ENCODE results near the gene CRTAC1.

GRCh38 chr10:98030991-98031431 lies 590 bp upstream of the CRTAC1 start:
- TF ChIP-seq CTCF (IDR thresholded peaks at IDR 0.05; ENCODE audit: insufficient read depth, low read length) (no peak), POLR2AphosphoS5 (IDR thresholded peaks at IDR 0.05; ENCODE audit: low read depth) (no peak)
- TF ChIP-seq, protein P1, sequence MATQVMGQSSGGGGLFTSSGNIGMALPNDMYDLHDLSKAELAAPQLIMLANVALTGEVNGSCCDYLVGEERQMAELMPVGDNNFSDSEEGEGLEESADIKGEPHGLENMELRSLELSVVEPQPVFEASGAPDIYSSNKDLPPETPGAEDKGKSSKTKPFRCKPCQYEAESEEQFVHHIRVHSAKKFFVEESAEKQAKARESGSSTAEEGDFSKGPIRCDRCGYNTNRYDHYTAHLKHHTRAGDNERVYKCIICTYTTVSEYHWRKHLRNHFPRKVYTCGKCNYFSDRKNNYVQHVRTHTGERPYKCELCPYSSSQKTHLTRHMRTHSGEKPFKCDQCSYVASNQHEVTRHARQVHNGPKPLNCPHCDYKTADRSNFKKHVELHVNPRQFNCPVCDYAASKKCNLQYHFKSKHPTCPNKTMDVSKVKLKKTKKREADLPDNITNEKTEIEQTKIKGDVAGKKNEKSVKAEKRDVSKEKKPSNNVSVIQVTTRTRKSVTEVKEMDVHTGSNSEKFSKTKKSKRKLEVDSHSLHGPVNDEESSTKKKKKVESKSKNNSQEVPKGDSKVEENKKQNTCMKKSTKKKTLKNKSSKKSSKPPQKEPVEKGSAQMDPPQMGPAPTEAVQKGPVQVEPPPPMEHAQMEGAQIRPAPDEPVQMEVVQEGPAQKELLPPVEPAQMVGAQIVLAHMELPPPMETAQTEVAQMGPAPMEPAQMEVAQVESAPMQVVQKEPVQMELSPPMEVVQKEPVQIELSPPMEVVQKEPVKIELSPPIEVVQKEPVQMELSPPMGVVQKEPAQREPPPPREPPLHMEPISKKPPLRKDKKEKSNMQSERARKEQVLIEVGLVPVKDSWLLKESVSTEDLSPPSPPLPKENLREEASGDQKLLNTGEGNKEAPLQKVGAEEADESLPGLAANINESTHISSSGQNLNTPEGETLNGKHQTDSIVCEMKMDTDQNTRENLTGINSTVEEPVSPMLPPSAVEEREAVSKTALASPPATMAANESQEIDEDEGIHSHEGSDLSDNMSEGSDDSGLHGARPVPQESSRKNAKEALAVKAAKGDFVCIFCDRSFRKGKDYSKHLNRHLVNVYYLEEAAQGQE (IDR thresholded peaks at IDR 0.05; ENCODE audit: insufficient replicate concordance, low read depth): no peak

All from HL-60 (cell line).